CD4-positive, alpha-beta T cell treated with Interferon alpha-2 for 1 hour (primary cell): ENCODE measurements around the gene GPR153.

Experiments used
- DNase-seq, 2 donors: peaks; one replicate each; pipeline ENCODE4 v3.0.0-alpha.2; 2020 to 2022

GPR153 gene

DNA sequence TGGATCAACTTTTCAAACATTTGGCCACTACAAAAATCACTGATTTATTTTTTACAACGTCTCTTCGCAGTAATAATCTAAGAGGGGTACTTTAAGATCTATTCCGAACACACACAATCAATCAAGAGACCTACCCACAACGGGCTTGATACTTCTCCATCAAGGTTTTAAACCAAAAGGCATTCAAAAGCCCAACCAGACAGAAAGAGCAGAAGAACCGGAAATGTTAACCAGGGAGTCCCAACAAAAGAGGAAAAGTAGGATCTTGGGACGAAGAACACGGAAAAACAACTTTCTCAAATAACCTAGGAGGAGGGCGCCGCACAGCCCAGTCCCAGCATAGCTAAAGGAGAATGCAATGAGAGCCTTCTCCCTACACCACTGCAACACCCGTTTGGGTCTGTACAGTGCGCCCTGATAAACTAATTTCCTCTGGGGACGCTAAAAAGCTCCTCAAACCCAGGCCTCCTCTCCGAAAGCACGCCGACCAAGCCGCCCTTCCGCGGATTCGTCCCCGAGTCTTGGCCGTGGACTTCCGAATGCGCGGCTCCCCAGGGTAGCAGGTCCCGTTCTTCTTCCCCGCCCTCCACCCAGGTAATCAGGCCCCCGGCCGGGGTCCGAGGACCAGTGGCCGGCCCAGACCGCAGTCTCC lies 62.1 kb downstream of the GPR153 start:
- DNase-seq: no peak

DNA sequence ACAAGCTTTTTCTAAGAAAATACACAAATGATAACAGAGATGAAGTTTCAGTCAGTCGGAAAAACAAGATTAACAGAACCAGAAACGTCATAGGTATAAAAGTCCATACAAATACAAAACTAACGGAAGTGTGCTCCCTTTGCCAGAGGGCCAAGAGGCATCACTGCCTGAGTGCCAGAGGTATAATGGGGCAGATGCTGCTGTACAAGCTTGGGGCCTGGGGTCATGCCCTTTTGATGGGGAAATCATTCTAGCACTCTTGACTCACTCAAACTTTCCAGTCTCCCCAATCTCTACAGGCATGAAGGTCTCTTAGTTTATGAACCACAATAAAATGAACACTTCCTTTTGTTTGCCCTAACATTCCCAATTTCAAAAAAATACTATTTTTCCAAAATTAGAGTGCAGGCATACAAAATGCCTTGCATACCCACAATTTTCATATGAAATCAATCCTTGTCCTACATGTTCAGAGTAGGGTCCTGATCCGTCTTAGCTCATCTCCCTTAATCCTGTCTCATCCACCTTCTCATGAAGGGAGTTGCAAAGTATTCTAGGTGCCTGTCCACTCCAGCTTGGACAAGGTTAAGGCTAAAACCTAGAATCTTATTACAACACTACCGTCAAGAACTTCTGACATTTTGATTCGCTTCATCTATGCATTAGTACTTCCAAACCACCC lies 63.0 kb downstream of the GPR153 start:
- DNase-seq: no peak
